Measurements from ENCODE around the gene NEXMIF.
"Not testable (repeated sequence)": the region's sequence is repeated elsewhere in the genome, so short reads cannot be mapped to it uniquely, and the experiment has no call there.

The NEXMIF gene

DNA sequence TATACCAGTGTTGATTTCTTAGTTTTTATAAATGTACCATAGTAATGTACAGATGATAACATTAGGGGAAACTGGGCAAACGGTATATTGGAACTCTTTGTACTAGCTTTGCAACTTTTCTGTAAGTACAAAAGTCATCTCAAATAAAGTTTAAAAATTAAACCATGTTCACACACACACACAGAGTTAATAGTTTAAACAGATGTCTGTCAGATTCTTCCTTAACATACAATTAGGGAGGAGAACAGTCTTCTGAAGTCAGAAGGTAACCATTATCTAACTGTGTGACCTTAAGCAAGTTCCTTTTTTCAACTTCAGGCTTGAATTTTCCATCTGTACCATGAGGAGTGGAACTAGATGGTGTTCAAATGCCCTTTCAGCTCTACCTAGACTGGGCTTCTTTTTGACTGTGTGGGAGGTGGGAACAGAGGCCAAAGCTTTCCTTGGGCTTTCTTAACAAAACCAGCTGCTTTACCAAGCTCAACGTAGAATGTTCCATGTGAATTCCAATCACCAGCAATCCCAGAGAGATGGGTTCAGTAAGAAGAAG is 127.8 kb downstream of the NEXMIF start:
- DNase-seq (ENCODE audit: low spot score) = no peak

DNA sequence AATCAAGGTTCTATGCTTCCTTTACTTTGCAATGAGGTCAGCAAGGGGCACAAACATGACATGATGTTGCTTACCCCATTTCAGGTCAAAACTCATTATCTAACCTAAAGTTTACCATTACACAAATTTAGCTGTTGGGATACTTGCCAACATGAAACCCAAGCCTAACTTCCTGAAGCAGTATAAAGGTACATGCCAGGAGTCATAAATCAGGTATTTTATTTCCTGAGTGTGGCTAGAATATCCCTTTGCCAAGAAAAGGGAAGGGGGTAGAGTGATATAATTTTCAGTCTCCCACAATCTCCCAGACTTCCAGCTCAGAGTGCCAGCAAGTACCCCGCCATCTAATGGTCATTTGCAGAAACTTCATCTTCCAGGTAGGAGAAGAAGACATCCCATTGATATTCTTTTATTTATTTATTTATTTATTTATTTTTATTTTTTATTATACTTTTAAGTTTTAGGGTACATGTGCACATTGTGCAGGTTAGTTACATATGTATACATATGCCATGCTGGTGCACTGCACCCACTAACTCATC is 136.6 kb downstream of the NEXMIF start:
- no peak for DNase-seq (ENCODE audit: low spot score)

DNA sequence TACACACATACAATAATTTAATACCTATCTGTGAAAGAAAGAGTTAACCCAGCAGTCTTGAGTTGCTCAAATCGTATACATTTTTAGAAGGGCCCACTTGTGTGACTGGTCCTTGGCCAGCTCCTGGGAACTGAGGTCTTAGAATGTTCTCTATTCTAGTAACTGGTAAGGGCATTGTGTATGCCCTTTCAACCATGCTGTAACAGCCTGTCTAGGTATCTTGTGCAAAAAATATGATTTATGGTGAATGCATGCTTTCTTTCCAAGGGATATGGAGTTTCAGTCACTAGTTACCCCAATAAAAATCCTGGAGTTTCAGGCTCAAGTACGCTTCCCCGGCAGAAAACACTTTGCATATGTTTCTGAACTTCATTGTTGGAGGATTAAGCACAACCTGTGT is 140.6 kb downstream of the NEXMIF start:
- no peak for DNase-seq (ENCODE audit: low spot score)

DNA sequence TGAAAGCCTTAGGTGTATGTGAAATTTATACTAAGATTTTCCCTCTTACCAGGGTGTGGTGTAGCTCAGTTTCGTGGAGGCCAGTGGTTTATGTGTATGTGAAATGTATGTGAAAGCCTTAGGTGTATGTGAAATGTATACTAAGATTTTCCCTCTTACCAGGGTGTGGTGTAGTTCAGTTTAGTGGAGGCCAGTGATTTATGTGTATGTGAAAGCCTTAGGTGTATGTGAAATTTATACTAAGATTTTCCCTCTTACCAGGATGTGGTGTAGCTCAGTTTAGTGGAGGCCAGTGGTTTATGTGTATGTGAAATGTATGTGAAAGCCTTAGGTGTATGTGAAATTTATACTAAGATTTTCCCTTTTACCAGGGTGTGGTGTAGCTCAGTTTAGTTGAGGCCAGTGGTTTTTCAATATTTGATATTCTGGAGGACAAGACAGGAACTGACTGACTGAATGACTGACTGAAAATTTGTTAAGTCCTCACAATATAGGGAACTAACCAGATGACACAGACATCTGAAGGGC is 143.7 kb downstream of the NEXMIF start:
- no peak for DNase-seq (ENCODE audit: low spot score)

DNA sequence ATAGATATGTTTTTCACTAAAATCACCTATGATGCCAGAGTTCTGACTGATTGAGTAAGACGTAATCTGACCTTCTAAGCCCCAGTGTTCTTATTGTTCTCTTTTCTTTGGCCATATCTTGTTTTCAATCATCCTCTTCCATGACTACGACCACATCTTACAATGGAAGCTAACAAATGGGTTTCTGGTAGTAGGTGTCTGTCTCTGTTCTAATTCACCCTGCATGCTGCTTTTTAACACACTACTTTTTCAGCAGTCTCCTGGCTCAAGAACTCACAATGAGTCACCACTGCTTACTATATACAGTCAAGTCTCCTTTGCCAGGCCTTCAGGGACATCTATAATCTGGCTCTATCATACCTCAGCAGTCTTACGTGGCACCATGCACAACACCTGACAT is 146.1 kb downstream of the NEXMIF start:
- no peak for DNase-seq (ENCODE audit: low spot score)

DNA sequence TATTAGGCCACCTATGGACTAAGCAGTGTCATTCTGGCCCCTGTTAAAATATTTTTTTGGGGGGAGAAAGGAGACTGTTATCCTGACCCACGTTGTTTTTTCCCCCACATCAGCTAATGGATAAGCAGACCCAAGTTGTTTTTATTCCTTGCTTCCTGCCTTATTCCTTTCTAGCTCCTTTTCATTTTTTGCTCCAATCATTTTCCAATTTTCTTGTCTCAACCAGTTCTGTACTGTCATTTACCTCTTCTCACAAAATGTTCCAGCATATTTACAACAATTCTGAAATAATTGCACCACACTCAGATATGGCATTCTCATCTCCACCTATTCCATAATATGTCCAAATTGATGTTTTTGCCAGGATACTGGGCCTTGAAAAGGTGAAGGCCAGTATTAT is 150.3 kb downstream of the NEXMIF start:
- DNase-seq (ENCODE audit: low spot score) = no peak

DNA sequence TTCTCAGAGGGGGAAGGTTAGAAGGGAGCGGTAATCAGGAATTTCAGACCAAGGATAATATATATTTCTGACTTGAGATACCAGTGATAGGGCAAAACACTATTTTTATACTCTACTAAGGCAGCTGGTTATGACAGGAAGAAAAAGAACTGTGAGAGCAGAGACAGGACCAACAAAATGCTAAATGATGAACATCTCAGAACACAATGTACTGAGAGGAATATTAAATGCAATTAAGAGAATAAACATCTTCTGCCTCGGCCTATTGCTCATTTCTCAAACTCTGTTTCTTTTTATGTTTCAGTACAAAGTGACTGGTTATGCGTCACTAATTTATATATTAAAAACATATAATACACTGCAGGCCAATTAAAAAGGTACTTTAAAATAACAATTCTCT is 188.8 kb downstream of the NEXMIF start:
- no peak for DNase-seq (ENCODE audit: low spot score)

DNA sequence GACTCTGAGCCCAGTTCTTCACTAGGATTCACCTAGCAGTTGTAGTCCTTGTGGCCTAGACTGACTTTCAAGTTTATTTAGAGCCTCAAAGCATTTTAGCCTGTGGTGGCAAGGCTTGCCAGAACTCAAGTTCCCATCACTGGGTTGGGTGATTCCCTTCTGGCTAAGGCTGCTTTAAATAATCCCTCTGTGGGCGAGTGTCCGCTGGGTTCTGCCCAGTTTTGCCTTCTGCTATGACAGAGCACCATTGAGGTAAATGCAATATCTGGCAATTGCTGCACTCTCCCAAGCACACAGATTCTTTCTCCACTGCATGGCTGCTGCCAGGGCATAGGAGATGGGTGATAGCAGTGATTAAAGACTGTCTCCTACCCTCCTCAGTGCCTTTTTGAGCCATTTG is 220.0 kb downstream of the NEXMIF start:
- no peak for DNase-seq (ENCODE audit: low spot score)

DNA sequence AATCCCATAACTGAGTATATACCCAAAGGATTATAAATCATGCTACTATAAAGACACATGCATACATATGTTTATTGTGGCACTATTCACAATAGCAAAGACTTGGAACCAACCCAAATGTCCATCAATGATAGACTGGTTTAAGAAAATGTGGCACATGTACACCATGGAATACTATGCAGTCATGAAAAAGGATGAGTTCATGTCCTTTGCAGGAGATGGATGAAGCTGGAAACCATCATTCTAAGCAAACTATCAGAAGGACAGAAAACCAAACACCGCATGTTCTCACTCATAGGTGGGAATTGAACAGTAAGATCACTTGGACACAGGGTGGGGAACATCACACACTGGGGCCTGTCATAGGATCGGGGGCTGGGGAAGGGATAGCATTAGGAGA is 223.9 kb downstream of the NEXMIF start:
- not testable (repeated sequence) for DNase-seq (ENCODE audit: low spot score)

DNA sequence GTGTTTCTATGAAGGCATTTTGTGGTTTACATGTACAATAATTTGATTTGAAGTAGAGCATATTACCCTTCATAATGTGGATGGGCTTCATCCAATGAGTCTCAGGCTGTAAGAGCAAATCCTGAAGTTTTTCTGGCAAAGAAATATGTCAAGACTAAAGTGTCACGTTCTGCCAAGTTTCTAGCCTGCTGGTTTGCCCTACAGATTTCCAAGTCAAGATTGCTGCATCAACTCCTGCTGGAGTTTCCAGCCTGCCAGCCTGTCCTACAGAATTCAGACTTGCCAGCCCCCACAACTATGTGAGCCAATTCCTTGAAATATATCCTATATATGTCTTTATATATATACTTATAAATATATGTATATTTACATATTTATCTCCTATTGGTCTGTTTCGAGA is 240.8 kb downstream of the NEXMIF start:
- no peak for DNase-seq (ENCODE audit: low spot score)
